Measurements from ENCODE around the gene ALAS2.
"Not testable (repeated sequence)": the region's sequence is repeated elsewhere in the genome, so short reads cannot be mapped to it uniquely, and the experiment has no call there.

Gene ALAS2

GRCh38 chrX:54992911-54993622, 37.7 kb downstream of the ALAS2 start:
- no peak for TF ChIP-seq CTCF (conservative IDR thresholded peaks at IDR 0.05; ENCODE audit: low read length)
- no peak for DNase-seq (ENCODE audit: low read depth)
- H3K4me3 ChIP-seq (ENCODE audit: low read length), result no peak overlapping the region

GRCh38 chrX:54991706-54992105, 39.1 kb downstream of the ALAS2 start:
- H3K4me3 ChIP-seq (ENCODE audit: low read length), result no peak overlapping the region
- DNase-seq (ENCODE audit: low read depth), result no peak
- no peak for TF ChIP-seq CTCF (conservative IDR thresholded peaks at IDR 0.05; ENCODE audit: low read length)

- not testable (repeated sequence) for DNase-seq (ENCODE audit: low read depth); H3K4me3 ChIP-seq (ENCODE audit: low read length)
These were observed 47.5 kb downstream of the ALAS2 start for GRCh38 chrX:54983306-54983705.

GRCh38 chrX:54980334-54980733, 50.4 kb downstream of the ALAS2 start:
- no peak for TF ChIP-seq CTCF (conservative IDR thresholded peaks at IDR 0.05; ENCODE audit: low read length)
- no peak for DNase-seq (ENCODE audit: low read depth)
- no peak overlapping the region for H3K4me3 ChIP-seq (ENCODE audit: low read length)

GRCh38 chrX:54979432-54979831, 51.3 kb downstream of the ALAS2 start:
- DNase-seq (ENCODE audit: low read depth), result no peak
- no peak for TF ChIP-seq CTCF (conservative IDR thresholded peaks at IDR 0.05; ENCODE audit: low read length)

GRCh38 chrX:54978448-54978847, 52.3 kb downstream of the ALAS2 start:
- no peak for TF ChIP-seq CTCF (conservative IDR thresholded peaks at IDR 0.05; ENCODE audit: low read length)
- H3K4me3 ChIP-seq (ENCODE audit: low read length), result no peak overlapping the region
- no peak for DNase-seq (ENCODE audit: low read depth)

More at GRCh38 chrX:54979432-54979831, 51.3 kb downstream of the ALAS2 start:
- no peak overlapping the region for H3K4me3 ChIP-seq (ENCODE audit: low read length)

GRCh38 chrX:54977387-54977786, 53.4 kb downstream of the ALAS2 start:
- TF ChIP-seq CTCF (conservative IDR thresholded peaks at IDR 0.05; ENCODE audit: low read length), result no peak
- no peak for DNase-seq (ENCODE audit: low read depth)
- H3K4me3 ChIP-seq (ENCODE audit: low read length), result no peak overlapping the region

Data from AG10803 (cell line).